Measurements from ENCODE around the gene TBPL1.

GRCh38 chr6:133947302-133947900, 5.6 kb upstream of the TBPL1 start:
- TF ChIP-seq CC2D1A (IDR thresholded peaks at IDR 0.05) (no peak), CTCF (IDR thresholded peaks at IDR 0.05 in 2 of 3, conservative IDR thresholded peaks at IDR 0.05 in 1 of 3; ENCODE audit: insufficient read depth in 2 of 3, low read depth in 1 of 3, low read length in 3 of 3) (no peak)

Measured in K562 (cell line).